HPDE6-E6E7 (cell line): ENCODE results near the gene CTNNBL1.
"Not testable (repeated sequence)": the region's sequence is repeated elsewhere in the genome, so short reads cannot be mapped to it uniquely, and the experiment has no call there.

Source experiments
- DNase-seq: peaks from one replicate; pipeline ENCODE4 v3.0.0; 2011; ENCODE audit warnings: missing footprints; ENCODE audit errors: extremely low spot score

The CTNNBL1 gene

GRCh38 chr20:37711994-37712964, 18.4 kb downstream of the CTNNBL1 start:
- DNase-seq: no peak

GRCh38 chr20:37713396-37713795, 19.6 kb downstream of the CTNNBL1 start:
- DNase-seq: no peak

- DNase-seq: peak; percentile 55
Observed at GRCh38 chr20:37714978-37715672, 21.3 kb downstream of the CTNNBL1 start.

GRCh38 chr20:37721751-37722150, 27.9 kb downstream of the CTNNBL1 start:
- no peak for DNase-seq

- not testable (repeated sequence) for DNase-seq
Observed at GRCh38 chr20:37722312-37722711, 28.5 kb downstream of the CTNNBL1 start.

- DNase-seq: no peak
Observed at GRCh38 chr20:37723668-37724067, 29.8 kb downstream of the CTNNBL1 start.

GRCh38 chr20:37725165-37725564, 31.3 kb downstream of the CTNNBL1 start:
- DNase-seq: no peak

- DNase-seq: no peak
Observed at GRCh38 chr20:37725855-37726254, 32.0 kb downstream of the CTNNBL1 start.

GRCh38 chr20:37726321-37726720, 32.5 kb downstream of the CTNNBL1 start:
- DNase-seq: no peak

- DNase-seq: no peak
Observed at GRCh38 chr20:37726971-37727956, 33.4 kb downstream of the CTNNBL1 start.

GRCh38 chr20:37727957-37728634, 34.3 kb downstream of the CTNNBL1 start:
- no peak for DNase-seq

GRCh38 chr20:37728635-37728983, 34.8 kb downstream of the CTNNBL1 start:
- no peak for DNase-seq

GRCh38 chr20:37729452-37729851, 35.6 kb downstream of the CTNNBL1 start:
- DNase-seq: no peak

- no peak for DNase-seq
Observed at GRCh38 chr20:37729909-37730308, 36.1 kb downstream of the CTNNBL1 start.

GRCh38 chr20:37733416-37733815, 39.6 kb downstream of the CTNNBL1 start:
- DNase-seq: no peak

GRCh38 chr20:37734228-37734985, 40.6 kb downstream of the CTNNBL1 start:
- no peak for DNase-seq

GRCh38 chr20:37735541-37735940, 41.7 kb downstream of the CTNNBL1 start:
- DNase-seq: no peak

- no peak for DNase-seq
Observed at GRCh38 chr20:37736132-37736531, 42.3 kb downstream of the CTNNBL1 start.

- DNase-seq: no peak
Observed at GRCh38 chr20:37737826-37738420, 44.1 kb downstream of the CTNNBL1 start.

GRCh38 chr20:37741055-37741454, 47.2 kb downstream of the CTNNBL1 start:
- DNase-seq: peak; percentile 71
